ENCODE data around the gene NUDT16L1.
A peak's percentile ranks its signal among the peaks of the same experiment; 100 is the strongest.
"Not testable (repeated sequence)": the region's sequence is repeated elsewhere in the genome, so short reads cannot be mapped to it uniquely, and the experiment has no call there.

The NUDT16L1 gene

GRCh38 chr16:4726616-4727015 lies 33.3 kb downstream of the NUDT16L1 start:
- DNase-seq (ENCODE audit: low spot score), result no peak
- no peaks in the 10 kb centered on the region for H3K4me1 Mint-ChIP-seq (ENCODE audit: low read depth)
- H3K4me3 Mint-ChIP-seq, result no peak overlapping the region
- H3K27ac Mint-ChIP-seq, result no peak overlapping the region
- H3K36me3 Mint-ChIP-seq (ENCODE audit: low read depth), result peaks cover 1% of the 10 kb centered on the region
- no peaks in the 10 kb centered on the region for H3K9me3 Mint-ChIP-seq
- no peaks in the 10 kb centered on the region for H3K27me3 Mint-ChIP-seq (ENCODE audit: low read depth)

DNA sequence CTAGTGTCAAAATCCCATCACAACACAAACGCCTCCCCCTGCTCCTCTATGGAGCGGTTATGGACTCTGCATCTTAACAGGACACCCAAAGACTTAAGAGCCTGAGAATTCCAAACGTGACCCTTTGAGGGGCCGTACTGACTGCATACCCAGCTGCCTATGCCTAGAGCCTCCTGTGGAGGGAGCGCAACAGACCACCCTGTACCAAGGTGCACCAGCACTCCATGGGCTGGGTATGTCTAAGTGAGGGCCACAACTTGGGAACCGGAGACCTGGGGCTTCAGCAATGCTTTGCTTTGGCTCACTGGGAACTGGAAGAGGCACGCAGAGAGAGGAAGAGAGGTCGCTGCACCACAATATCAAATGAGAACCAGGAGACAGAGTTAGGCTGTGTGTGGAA lies 35.3 kb downstream of the NUDT16L1 start:
- peaks cover 1% of the 10 kb centered on the region for H3K36me3 Mint-ChIP-seq (ENCODE audit: low read depth)
- no peaks in the 10 kb centered on the region for H3K27me3 Mint-ChIP-seq (ENCODE audit: low read depth)
- no peak overlapping the region for H3K4me3 Mint-ChIP-seq
- H3K9me3 Mint-ChIP-seq, result no peaks in the 10 kb centered on the region
- peaks cover 6% of the 10 kb centered on the region for H3K4me1 Mint-ChIP-seq (ENCODE audit: low read depth)
- no peak overlapping the region for H3K27ac Mint-ChIP-seq
- no peak for DNase-seq (ENCODE audit: low spot score)

- Mint-ChIP-seq H3K4me3 (no peak overlapping the region), H3K36me3 (ENCODE audit: low read depth) (peaks cover 1% of the 10 kb centered on the region), H3K27me3 (ENCODE audit: low read depth) (no peaks in the 10 kb centered on the region), H3K27ac (no peak overlapping the region), H3K9me3 (no peaks in the 10 kb centered on the region), H3K4me1 (ENCODE audit: low read depth) (peaks cover 7% of the 10 kb centered on the region)
- DNase-seq (ENCODE audit: low spot score), result no peak
These were observed 36.5 kb downstream of the NUDT16L1 start for GRCh38 chr16:4729876-4730275.

- DNase-seq (ENCODE audit: low spot score), result no peak
- H3K27me3 Mint-ChIP-seq (ENCODE audit: low read depth), result no peaks in the 10 kb centered on the region
- peak overlapping the region; percentile 86 for H3K4me3 Mint-ChIP-seq
- no peaks in the 10 kb centered on the region for H3K9me3 Mint-ChIP-seq
- H3K27ac Mint-ChIP-seq, result peak overlapping the region; percentile 57
- peaks cover 1% of the 10 kb centered on the region for H3K36me3 Mint-ChIP-seq (ENCODE audit: low read depth)
- peaks cover 13% of the 10 kb centered on the region for H3K4me1 Mint-ChIP-seq (ENCODE audit: low read depth)
These were observed 39.9 kb downstream of the NUDT16L1 start for GRCh38 chr16:4733211-4733742.

DNA sequence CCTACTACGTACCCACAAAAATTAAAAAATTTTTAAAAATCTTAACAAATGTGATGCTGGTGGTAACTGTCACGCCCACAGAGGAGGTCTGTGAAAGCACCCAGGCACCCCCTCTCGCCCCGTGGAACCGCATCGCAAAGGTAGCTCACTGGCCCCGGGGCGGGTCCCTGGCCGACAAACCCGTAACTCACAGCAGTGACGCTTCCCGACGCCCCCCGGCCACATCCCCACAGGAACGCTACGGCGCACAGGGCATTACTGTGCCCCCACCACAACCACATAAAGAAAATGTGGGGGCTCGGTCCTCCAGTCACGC lies 40.3 kb downstream of the NUDT16L1 start:
- peak overlapping the region; percentile 86 for H3K4me3 Mint-ChIP-seq
- H3K4me1 Mint-ChIP-seq (ENCODE audit: low read depth), result peaks cover 13% of the 10 kb centered on the region
- no peak for DNase-seq (ENCODE audit: low spot score)
- H3K27ac Mint-ChIP-seq, result peak overlapping the region; percentile 62
- no peaks in the 10 kb centered on the region for H3K36me3 Mint-ChIP-seq (ENCODE audit: low read depth)
- no peaks in the 10 kb centered on the region for H3K9me3 Mint-ChIP-seq
- H3K27me3 Mint-ChIP-seq (ENCODE audit: low read depth), result no peaks in the 10 kb centered on the region

GRCh38 chr16:4734063-4734729 lies 40.8 kb downstream of the NUDT16L1 start, which contains the start of the genes ANKS3 and DNAAF8:
ANKS3 (minus strand) TSS chr16:4734271; CDS start chr16:4730149, 4,122 bp downstream.
DNAAF8 (plus strand) TSS chr16:4734537; CDS start chr16:4736515, 1,978 bp downstream.
- peak within 1 kb of the TSS; percentile 91 for H3K4me3 Mint-ChIP-seq
- no peaks in the 10 kb centered on the region for H3K36me3 Mint-ChIP-seq (ENCODE audit: low read depth)
- DNase-seq (ENCODE audit: low spot score), result peak; percentile 86
- H3K27ac Mint-ChIP-seq, result peak within 1 kb of the TSS; percentile 87
- H3K9me3 Mint-ChIP-seq, result no peaks in the 10 kb centered on the region
- no peaks in the 10 kb centered on the region for H3K27me3 Mint-ChIP-seq (ENCODE audit: low read depth)
- H3K4me1 Mint-ChIP-seq (ENCODE audit: low read depth), result peaks cover 13% of the 10 kb centered on the region

- Mint-ChIP-seq H3K27me3 (ENCODE audit: low read depth) (no peaks in the 10 kb centered on the region), H3K4me1 (ENCODE audit: low read depth) (peaks cover 13% of the 10 kb centered on the region), H3K27ac (peak overlapping the region; percentile 87), H3K9me3 (no peaks in the 10 kb centered on the region), H3K4me3 (peak overlapping the region; percentile 91), H3K36me3 (ENCODE audit: low read depth) (no peaks in the 10 kb centered on the region)
- DNase-seq (ENCODE audit: low spot score), result peak; percentile 86
These were observed 41.6 kb downstream of the NUDT16L1 start for GRCh38 chr16:4734730-4735535.

DNA sequence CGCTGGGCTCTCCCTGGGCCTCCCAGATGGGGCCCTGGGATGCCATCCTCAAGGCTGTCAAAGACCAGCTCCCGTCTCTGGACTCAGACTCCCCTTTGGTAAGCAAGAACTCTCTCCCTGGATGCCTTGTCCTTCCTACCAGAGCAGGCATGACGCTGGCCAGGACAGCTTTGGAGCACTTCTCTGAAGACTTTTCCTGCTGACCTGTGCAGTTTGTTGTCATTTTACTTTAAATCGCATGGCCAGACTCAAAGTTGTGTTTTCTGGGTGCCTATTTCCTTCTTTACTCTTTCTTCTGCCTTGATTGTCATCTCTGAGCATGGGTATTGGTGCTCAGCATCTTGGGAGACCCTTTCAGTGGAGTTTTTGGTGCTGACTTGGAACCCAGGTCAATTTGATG lies 43.2 kb downstream of the NUDT16L1 start:
- H3K36me3 Mint-ChIP-seq (ENCODE audit: low read depth), result no peaks in the 10 kb centered on the region

GRCh38 chr16:4737545-4737944 lies 44.2 kb downstream of the NUDT16L1 start:
- Mint-ChIP-seq H3K4me3 (no peak overlapping the region), H3K27ac (no peak overlapping the region), H3K9me3 (no peaks in the 10 kb centered on the region), H3K4me1 (ENCODE audit: low read depth) (peaks cover 13% of the 10 kb centered on the region), H3K36me3 (ENCODE audit: low read depth) (no peaks in the 10 kb centered on the region), H3K27me3 (ENCODE audit: low read depth) (no peaks in the 10 kb centered on the region)
- DNase-seq (ENCODE audit: low spot score), result no peak

More for the DNA sequence above, 43.2 kb downstream of the NUDT16L1 start:
- no peak overlapping the region for H3K27ac Mint-ChIP-seq
- H3K4me1 Mint-ChIP-seq (ENCODE audit: low read depth), result peaks cover 13% of the 10 kb centered on the region
- no peak for DNase-seq (ENCODE audit: low spot score)
- H3K27me3 Mint-ChIP-seq (ENCODE audit: low read depth), result no peaks in the 10 kb centered on the region
- H3K9me3 Mint-ChIP-seq, result no peaks in the 10 kb centered on the region
- no peak overlapping the region for H3K4me3 Mint-ChIP-seq

- DNase-seq (ENCODE audit: low spot score); H3K4me1 Mint-ChIP-seq (ENCODE audit: low read depth); H3K27me3 Mint-ChIP-seq (ENCODE audit: low read depth); H3K4me3 Mint-ChIP-seq; H3K27ac Mint-ChIP-seq; H3K36me3 Mint-ChIP-seq (ENCODE audit: low read depth); H3K9me3 Mint-ChIP-seq: not testable (repeated sequence)
These were observed 45.0 kb downstream of the NUDT16L1 start for GRCh38 chr16:4738370-4738769.

- Mint-ChIP-seq H3K4me3 (peak overlapping the region; percentile 34), H3K36me3 (ENCODE audit: low read depth) (no peaks in the 10 kb centered on the region), H3K4me1 (ENCODE audit: low read depth) (peaks cover 11% of the 10 kb centered on the region), H3K27me3 (ENCODE audit: low read depth) (no peaks in the 10 kb centered on the region), H3K27ac (peak overlapping the region; percentile 47), H3K9me3 (no peaks in the 10 kb centered on the region)
- no peak for DNase-seq (ENCODE audit: low spot score)
These were observed 50.0 kb downstream of the NUDT16L1 start for GRCh38 chr16:4743226-4743878.

DNA sequence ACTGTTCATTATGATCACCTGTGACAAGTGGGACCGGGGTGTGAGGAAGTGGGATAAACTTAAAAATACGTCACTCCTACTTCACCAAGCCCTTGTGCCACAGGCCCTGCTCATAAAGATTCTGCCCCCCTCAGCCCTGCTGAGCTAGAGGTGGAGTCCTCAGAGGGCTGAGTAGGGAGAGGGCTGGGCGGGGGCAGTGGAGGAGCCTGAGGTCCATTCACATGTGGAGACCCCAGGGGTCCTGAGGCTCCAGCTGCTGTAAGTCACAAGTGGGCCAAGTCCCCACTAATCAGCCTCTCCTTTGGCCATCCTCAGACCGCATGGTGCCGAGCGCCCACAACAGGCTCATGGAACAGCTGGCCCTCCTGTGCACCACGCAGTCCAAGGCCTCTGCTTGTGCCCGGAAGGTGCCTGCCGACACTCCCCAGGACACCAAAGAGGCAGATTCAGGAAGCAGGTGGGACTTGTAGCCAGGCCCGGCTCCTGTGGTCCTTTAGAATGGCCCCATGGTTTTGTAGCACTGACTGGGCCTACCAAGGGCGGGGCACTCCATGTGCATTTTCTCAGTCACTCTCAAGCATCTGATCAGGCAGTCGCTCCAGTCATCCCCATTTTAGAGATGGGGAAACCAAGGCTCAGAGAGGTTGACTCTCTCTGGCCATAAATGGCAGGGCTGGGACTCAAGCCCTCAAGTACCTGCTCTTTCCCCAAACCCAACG lies 51.4 kb downstream of the NUDT16L1 start:
- no peak overlapping the region for H3K27ac Mint-ChIP-seq
- H3K27me3 Mint-ChIP-seq (ENCODE audit: low read depth), result no peaks in the 10 kb centered on the region
- H3K36me3 Mint-ChIP-seq (ENCODE audit: low read depth), result no peaks in the 10 kb centered on the region
- no peaks in the 10 kb centered on the region for H3K9me3 Mint-ChIP-seq
- H3K4me1 Mint-ChIP-seq (ENCODE audit: low read depth), result peaks cover 11% of the 10 kb centered on the region
- no peak for DNase-seq (ENCODE audit: low spot score)
- H3K4me3 Mint-ChIP-seq, result no peak overlapping the region

GRCh38 chr16:4745274-4745569 lies 51.9 kb downstream of the NUDT16L1 start:
- Mint-ChIP-seq H3K4me1 (ENCODE audit: low read depth) (peaks cover 11% of the 10 kb centered on the region), H3K27ac (no peak overlapping the region), H3K36me3 (ENCODE audit: low read depth) (no peaks in the 10 kb centered on the region), H3K27me3 (ENCODE audit: low read depth) (no peaks in the 10 kb centered on the region), H3K9me3 (no peaks in the 10 kb centered on the region), H3K4me3 (no peak overlapping the region)
- DNase-seq (ENCODE audit: low spot score), result no peak

Measured in T-helper 2 cell treated with Interferon-gamma antibody and Interleukin-4, amounts not matched to agents 5 μg/mL and 100 μg/mL, for 36 hours (primary cell).